NCI-H345 treated with DMSO at 0.1 percent for 48 hours (cell line): ENCODE measurements around the gene HOXA3.
A peak's percentile ranks its signal among the peaks of the same experiment; 100 is the strongest.

ENCODE experiments used
- DNase-seq: peaks from one replicate; lab custom pipeline; 2025; ENCODE audit not compliant: unreplicated experiment; lab: John Stamatoyannopoulos, UW

The HOXA3 gene

DNA sequence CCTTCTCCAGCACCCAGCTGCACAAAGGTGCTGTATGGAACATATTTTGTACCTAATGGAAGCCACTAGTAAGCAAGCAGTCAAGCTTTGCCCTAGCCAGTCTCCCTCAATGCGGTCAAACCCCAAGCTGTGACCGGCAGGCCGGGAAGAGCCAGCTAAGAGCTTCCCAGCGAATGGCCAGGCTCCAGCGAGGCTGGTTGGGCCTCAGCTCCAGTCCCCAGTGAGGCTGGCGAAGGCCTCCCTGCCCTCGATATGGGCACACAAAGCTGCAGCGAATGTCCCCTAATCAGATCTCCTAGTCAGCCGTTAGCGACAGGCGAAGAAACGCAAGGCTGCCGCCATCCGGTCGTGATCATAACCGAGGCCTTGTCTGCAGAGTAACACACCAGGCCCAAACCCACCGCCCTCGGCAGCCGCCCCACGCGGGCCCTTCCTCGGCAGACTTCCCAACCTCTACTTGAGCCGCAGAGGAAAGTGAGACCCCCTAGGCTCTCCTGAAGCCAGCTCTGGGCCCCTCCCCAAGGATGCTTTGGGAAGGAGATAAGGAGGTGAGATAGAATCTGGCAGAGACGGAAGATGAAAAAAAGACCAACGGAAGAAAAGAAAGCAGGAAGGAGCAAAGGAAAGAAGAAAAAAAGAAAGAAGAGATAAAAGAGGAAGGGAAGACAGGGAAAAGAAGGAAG is 16.0 kb upstream of the HOXA3 start:
- DNase-seq, result no peak

DNA sequence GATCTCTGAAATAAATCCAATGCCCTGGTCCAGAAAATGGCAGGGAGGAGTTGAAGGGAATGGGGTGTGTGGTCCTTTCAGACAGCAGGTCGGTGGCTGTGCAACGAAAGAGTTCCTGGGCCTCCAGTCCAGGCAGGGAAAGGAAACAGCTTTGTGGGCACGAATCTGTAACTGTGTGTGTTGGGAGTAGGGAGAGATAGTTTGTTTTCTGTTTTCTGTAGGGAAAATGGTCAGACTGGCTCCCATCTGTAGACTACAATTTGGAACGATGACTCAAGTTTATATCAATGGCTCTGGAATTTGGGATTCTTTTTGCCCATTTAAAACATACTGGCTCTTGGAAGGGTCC is 15.5 kb upstream of the HOXA3 start:
- DNase-seq, result no peak

DNA sequence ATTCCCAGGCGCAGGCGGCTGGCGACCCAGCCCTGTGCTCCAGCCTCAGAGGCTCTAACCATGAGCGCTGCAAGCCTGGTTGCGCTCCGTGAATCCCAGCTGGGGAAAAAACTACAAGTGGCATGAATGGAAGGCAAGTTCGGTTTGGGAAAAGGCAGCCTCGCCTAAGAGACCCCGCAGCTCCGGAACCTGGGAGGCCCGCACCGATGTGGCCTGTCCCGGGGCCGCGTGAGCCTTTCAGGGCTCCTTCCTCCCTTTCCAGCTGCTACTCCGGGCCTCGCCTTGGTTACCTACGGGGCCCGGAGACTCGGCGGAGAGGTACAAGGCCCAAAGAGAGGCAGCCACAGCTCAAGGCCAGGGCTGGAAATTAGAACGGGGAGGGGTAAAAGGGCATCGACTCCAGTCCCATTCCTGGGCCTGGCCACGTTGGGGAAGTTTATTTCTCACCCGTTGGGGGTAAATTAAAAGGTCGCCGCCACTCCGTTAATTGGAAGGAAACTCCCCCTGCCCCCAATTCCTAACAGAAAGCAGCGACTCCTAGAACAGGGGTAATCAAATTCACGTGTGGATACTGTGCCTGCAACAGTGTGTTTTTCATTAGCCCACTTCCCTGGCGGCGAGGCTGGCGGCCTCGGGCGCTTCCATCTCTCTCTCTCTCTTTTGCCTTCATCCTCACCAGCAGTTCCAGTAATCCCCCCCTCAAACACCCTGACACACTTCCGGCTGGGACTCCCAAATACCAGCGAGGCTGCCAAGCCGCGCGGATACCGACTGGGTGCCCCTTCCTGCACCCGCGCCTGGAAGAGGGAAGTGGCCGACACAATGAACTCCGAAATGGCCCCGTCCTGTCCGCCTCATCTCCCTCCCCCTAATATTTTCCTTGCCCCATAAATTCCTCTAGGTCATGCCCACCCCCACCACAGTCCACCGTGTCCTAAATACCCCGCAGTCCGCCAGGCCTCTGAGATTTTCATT is 14.4 kb upstream of the HOXA3 start:
- DNase-seq, result no peak

DNA sequence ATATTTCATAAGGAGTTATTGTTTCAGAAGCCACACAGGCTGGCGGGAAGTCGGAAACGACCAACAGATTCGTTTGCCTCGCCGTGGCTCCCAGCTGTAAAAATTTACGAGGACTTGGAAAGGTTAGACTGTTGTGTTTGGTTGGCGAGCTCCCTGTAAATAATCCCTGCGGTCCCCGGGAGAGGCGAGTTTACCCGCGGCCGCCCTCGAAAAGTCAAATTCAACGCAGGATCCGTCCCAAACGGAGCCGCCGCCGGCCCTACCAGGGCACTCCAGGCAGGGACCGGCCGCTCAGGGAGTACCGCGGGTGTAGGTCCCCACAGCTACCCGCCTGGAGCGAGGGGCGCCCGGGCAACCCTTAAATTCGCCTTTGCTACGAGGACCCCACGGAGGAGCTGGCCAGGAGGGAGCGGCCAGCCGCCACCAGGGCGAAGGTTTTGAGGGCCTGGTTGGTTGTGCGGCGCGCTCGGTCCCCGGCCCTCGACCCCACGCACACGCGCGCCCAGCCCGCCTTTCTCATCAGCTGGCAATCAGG is 13.7 kb upstream of the HOXA3 start:
- DNase-seq, result no peak

DNA sequence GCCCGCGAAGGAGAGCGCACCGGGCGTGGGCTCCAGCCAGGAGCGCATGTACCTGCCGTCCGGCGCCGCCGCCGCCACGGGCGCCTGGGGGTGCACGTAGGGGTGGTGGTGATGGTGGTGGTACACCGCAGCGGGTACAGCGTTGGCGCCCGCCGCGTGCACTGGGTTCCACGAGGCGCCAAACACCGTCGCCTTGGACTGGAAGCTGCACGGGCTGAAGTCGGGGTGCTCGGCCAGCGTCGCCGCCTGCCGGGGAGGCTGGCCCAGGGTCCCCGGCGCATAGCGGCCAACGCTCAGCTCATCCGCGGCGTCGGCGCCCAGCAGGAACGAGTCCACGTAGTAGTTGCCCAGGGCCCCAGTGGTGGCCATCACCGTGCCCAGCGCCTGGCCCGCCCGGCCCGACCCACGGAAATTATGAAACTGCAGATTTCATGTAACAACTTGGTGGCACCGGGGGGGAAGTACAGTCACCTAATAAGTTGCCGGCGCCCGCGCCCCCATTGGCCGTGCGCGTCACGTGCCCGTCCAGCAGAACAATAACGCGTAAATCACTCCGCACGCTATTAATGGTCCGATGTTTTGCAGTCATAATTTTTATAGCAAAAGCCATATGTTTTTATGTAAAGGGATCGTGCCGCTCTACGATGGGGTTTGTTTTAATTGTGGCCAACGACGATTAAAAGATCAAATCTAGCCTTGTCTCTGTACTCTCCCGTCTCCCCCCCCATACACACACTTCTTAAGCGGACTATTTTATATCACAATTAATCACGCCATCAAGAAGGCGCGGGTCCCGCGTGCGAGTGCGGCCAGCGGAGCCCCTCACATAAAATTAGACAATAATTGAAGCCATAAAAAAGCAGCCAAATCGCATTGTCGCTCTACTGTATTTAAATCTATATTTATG is 13.0 kb upstream of the HOXA3 start, which contains the start of gene HOXA9:
HOXA9 (minus strand) TSS at position 449 of the 907 bp plus-strand sequence; CDS start at position 369, 80 bp downstream.
- DNase-seq, result no peak

DNA sequence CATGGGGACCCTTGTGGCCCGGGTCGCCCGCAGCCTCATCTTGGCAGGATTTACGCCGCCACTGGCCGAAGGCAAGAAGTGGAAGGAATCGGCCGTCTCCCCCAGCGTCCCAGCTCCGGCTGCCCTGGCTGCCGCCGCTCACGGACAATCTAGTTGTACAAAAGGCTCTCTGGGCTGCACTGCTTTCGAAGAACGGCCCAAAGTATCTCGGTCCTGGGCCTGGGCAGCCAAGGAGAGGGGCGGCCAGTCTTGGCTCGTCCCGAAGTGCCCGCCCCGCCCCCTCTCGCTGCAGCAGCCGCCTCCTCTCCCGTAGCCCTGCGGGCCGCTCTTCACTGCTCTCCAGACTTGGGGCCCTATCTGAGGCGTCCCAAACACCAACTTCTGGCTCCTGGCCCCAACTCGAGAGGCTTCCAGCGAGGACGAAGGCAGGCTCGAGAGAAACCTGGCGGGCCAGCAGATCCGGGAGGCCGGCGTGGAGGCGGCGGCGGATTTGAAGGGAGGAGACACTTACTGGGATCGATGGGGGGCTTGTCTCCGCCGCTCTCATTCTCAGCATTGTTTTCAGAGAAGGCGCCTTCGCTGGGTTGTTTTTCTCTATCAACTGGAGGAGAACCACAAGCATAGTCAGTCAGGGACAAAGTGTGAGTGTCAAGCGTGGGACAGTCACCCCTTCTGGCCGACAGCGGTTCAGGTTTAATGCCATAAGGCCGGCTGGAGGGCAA is 12.1 kb upstream of the HOXA3 start:
- DNase-seq, result no peak

DNA sequence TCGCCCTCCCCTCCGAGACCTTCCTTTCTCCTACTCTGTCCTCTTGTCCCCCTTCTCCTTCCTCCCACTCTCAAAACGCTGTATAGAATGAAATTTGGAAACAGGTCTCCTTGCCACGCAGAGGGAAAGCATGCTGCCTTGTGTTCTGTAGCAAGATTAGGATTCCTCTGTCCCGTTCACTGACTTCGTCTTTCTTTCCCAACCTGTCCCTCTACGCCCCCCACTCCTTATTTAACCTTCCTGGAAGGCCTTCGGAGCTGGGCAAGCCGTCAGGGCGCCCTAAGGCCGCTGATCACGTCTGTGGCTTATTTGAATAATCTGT is 11.6 kb upstream of the HOXA3 start:
- DNase-seq, result no peak

DNA sequence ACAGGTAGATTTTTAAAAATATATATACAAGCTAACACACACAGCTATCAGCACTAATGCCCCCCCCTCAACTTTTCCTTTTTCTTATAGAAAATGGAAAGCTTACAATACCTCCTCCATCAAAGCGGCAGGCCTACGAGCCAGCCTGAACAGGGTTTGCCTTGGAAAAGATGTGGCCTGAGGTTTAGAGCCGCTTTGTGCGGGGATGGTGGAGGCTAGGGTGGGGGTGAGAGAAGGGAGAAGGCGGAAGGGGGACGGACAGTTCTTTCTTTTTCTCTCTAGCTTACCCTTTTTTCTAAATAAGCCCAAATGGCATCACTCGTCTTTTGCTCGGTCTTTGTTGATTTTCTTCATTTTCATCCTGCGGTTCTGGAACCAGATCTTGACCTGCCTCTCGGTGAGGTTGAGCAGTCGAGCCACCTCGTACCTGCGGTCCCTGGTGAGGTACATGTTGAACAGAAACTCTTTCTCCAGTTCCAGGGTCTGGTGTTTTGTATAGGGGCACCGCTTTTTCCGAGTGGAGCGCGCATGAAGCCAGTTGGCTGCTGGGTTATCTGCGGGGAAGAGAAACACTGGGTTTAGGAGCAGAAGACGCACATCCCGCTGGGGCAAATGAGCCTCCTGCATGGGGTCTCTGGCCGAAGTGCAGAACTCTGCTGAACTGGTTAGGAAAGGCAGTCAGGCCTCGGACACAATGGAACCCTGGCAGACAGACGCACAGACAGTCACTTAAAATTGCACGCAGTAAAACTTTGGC is 11.1 kb upstream of the HOXA3 start:
- no peak for DNase-seq

DNA sequence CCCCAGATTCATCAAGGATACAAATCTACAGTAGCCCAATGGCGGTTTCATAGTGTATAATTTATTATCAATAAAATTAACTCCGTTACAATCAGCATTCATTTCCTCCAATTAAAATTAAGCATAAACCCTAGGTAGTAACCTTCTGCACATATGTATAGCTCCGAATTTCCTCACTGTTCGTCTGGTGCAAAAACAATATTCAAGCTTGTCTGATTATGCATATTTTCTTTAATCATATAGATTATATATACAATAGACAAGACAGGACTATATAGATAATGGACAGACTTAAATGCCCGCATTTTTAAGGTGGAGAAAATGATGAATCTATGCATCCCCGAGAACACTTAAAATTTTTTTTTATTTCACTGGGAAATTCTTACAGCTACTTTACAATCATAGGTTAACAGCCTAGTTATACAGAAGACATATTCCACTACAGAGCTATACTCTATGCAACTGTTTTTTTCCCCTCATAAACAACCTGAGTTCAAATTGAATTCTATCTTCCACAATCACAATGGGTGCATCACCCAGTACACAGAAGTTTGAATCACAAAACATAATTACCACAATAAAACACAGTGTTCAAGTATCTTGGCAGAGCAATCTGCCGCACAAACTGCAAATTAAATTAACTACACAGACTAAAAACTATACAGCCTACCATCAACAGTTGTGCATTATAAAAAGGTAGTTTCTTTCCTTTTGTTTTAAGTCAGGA is 10.3 kb upstream of the HOXA3 start:
- no peak for DNase-seq

DNA sequence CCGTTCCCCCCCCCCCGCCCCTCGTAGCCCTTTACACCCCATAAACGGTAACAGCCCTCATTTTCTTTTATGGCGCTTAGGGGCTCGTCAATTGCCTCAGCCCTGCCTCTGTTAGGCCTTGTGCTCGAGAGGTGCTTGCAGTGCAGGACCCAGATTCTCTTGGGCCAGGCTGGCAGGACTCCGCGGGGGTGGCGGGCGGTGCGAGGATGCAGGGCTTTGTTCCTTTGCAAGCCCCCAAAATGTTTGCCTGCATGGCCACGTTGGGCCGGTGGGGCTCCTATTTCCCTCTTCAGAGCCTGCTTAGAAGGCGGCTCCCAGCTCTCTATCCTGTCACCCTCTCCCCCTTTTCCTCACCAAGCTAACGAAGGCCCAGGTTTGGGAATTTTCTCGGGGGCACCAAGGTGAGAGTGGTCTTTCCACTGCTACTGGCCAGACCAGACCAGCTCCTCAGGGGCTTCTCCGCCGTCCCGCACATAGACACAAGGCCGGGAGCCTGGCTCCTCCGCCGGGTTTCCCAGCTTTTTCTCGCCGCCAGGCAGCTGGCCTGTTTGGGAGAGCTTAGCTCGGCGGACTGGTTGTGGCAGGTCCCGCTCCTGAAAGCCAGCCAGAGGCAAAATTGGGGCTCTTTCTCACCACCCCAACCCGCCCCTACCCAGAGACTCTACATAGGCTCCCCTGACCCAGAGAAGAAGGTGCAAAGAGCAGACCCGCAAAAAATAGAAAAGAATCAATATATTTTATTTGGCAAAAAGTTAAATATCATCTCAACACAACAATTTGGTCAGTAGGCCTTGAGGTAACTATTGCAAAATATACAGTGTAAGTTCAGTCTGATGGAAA is 9.6 kb upstream of the HOXA3 start:
- DNase-seq, result no peak

DNA sequence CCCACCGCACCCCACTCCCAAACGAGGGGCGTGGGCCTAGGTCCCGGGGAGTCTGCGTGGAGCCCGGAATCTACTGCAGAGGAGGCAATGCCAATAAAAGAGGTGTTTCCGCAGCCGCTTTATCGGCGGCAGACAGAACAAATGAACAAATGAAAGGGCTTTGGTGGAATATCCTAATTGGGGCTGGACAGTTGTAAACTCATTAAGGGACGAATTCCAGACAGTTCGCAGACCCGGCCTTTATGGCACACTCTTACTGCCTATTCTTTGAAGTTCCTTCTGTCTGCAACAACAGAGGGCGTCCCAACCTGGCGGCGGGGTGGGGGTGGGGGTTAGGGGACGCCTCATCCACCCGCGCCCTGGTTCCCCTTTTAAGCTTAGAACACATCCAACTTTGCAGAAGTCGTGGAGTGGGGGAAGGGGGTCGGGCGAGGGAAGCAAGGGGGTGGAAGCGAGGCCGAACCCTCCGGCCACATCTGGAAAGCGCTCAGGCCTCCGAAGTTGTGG is 8.9 kb upstream of the HOXA3 start:
- DNase-seq, result no peak

DNA sequence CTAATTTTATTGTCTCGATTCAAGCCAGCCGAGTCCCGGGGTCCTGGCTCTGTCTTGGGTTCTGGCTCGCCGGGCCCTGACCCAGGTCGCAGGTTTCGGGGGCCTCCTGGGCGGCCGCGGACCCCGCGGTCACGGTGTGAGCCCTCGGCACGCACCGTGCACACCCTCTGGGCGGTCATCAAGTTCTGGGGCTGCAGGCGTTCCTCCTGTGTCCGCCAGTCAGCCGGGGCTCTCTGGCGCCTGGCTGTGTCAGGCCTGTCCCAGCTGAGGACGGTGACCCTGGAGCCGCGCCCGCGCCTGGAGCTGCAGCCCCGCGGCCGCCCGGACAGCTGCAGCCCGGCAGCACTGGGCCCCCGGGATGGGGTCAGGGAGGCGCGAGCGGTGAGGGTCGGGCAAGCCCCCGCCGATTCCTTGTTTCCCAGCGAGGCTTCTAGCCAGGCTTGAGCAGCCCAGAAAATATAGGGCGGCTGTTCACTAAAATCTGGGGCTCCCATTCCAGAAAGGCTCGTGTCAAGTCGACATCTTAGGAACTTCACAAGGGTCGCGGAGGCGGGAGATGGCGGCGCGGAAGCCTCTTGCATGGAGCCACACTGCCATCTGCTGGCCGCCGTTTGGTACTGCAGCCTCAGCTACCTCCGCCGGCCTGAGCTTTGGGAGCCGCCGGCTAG is 8.3 kb upstream of the HOXA3 start:
- DNase-seq, result peak; percentile 50

DNA sequence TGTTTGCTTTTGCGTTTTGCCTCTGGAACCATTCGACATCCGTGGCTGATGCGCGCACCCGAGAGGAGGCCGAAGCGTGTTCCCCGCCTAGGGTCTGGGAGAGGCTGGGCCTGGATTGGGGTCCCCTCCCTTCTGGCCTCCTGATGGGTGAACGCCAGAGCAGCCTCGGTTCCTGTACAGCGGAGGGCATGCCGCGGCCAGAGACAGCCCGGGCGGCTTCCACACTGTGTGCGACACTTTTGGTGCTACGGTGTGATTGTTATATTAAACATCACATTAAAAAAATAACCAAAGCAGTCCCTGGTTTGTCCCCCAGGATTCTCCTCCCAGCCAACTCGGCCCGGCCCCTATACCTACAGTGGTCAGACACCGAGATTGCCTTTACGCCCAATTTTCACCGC is 7.8 kb upstream of the HOXA3 start:
- DNase-seq, result no peak

DNA sequence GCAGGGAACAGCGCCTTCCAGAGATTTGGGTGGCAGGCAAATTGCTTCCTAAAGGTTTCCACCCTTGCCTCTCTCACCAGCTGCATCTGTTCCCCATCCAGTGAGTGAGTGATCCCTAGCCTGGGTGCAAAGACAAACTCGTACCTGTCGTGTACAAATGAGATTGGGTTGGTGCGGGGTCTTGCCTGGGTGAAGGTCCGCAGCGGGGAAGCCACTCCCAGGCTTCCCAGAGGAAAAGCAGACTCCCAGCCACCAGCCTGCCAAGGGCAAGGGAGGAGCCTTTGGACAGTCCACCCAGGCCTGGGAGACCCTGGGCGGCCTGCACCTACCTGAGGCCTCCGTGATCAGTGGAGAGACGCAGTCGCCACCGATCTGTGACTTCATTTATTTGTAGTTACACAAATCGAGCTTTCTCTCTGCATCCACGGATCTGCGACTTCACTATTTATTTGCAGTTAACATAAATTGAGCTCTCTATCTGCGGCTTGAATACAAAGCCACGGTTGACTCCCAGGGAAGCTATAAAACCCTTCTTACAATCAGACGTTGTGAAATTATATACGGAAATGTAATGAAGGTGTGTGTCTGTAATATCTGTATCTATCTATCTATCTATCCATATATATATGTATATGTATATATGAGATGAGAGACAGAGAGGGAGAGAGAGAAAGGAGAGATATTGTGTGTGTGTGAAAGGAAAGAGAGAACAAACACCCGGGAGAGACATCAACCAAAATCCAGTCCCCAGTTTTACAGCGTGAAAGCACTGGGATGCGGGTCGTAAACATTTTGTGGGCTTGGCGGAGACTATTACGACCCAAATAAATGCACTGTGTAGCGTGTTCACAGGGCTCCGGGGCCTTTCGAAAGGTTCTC is 7.1 kb upstream of the HOXA3 start:
- no peak for DNase-seq

DNA sequence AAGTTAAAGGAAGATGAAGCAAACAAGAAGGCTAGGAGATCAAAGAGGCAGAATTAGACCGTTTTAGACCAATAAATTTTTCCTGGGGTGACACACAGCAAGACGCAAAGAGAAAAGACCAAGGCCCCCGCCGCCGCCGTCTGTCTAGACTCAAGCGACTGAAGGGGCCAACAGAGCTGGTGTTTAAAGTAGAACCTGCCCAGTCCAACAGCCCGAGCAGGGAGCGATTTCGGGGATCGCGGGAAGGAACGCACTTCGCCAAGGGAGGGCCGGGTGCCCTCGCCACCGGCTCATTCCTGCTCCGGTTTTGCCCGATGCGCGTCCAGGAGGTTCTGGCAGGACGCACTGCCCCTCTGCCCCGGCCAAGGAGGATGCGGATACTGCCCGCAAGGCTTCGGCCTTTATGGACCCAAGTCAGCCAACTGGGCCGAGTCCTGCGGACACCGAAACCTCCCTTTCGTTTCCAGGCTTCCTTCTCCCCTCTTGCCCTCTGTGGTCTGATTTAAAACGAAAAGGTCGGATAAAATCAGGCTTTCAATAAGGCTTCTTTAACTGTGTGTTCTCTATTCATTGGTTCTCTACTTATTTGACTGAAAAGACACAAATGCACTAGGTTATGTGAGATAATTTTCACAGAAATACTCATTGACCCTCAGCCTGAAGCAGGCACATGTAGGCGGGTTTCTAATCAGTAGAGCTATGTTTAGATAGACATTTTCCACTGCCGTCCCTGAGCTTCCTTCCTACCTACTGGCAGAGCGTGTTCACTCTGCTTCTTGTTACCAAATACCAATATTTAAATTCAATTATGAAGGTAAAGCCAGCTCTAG is 6.3 kb upstream of the HOXA3 start:
- DNase-seq, result no peak
